NCI-H345 (cell line): ENCODE results near the gene BET1L.

Source experiments
- DNase-seq: peaks from one replicate; lab custom pipeline; 2025; lab: John Stamatoyannopoulos, UW

BET1L gene

DNA sequence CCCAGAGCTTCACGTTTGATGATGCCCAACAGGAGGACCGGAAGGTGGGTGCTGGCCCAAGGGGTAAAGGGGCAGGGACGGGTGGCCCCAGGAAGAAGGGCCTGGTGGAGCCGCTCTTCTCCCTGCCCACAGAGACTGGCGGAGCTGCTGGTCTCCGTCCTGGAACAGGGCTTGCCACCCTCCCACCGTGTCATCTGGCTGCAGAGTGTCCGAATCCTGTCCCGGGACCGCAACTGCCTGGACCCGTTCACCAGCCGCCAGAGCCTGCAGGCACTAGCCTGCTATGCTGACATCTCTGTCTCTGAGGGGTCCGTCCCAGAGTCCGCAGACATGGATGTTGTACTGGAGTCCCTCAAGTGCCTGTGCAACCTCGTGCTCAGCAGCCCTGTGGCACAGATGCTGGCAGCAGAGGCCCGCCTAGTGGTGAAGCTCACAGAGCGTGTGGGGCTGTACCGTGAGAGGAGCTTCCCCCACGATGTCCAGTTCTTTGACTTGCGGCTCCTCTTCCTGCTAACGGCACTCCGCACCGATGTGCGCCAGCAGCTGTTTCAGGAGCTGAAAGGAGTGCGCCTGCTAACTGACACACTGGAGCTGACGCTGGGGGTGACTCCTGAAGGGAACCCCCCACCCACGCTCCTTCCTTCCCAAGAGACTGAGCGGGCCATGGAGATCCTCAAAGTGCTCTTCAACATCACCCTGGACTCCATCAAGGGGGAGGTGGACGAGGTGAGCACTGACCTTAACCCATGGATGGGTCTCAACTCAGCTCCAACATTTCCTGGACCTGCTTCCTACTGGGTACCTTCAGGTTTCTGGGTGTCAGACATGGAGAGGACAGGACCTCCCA lies 2.3 kb upstream of the BET1L start:
- DNase-seq = no peak

DNA sequence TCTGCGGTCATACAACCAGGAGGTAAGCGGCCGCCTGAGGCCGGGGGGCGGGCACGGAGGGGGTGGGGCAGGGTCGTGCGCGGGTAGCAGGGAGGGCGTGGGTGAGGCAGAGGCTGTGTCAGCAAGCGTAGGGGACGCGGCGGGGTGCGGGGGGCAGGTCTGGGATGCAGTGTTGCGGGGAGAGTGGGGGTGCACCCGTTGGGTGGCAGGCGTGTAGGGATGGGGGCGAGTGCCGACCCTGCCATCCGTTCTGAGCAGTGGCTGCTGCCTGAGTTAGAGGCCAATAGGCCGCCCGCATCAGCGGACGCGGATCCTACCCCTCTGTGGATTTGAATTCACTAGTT lies 1.7 kb upstream of the BET1L start:
- DNase-seq = no peak

DNA sequence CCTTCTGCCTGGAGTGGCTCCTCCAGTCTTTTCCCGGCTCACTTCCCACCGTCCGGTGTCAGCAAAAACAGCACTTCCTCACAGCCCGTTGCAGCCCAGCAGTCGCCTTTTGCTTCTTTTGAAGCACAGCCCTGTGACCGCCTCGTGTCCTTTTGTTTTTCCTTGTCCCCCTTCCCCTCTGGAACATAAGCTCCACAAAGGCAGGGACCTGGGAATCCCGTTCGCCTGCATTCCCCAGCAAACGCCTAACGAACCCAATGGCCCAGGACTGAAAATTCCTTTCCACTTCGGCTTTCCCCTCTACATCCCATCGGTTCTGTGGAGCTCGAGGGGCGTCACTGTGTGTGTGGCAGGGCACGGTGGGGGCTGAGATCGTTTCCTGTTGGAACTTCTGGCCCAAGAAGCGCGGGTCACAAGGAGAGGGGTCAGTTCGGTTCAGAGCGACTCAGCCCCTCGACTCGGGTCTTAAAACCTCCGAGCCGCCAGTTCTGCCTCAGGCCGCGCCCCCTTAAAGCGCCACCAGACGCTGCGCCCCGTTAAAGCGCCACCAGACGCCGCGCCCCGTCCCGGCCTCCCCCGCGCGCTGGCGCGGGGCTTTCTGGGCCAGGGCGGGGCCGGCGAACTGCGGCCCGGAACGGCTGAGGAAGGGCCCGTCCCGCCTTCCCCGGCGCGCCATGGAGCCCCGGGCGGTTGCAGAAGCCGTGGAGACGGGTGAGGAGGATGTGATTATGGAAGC lies 1.1 kb upstream of the BET1L start:
- peak; percentile 71 for DNase-seq

GRCh38 chr11:207863-208180 lies 623 bp upstream of the BET1L start:
- DNase-seq = no peak

GRCh38 chr11:206526-207207 lies 532 bp downstream of the BET1L start:
- DNase-seq = no peak

GRCh38 chr11:206002-206384 lies 1.2 kb downstream of the BET1L start:
- DNase-seq = no peak

DNA sequence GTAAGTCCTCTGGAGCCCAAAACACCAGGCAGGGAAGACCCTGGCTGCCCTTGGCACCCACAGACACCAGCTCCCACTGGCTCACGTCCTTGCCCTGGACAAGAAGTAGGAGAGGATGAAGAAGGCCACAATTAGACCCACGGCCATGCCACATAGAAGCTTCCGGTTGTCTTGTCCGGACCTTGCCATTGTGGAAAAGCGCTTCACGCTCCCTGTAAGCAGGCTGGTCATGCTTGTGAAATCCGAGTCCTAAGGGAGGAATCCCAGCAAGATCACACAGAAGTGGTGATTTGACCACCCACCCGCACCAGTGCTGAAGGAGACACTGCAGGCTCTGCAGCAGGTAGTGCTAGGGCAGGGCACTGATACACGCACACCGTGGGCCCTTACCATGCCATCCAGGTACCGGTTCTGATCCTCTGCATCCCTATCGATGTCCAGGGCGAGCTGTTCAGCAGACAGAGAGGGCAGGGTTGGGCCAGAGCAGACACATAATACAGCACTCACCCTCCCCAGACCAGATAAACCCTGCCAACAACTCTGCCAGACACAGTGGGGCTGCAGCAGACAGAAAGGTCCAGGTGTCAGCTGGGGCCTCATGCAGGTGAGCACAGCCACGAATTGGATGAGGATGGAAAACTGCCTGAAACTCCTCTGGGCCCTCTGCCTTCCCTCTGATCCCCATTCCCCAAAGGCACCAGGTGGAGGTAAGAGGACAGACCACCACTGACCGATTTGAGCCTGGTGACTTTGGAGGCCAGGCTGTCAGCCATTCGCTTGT lies 1.8 kb downstream of the BET1L start:
- no peak for DNase-seq

DNA sequence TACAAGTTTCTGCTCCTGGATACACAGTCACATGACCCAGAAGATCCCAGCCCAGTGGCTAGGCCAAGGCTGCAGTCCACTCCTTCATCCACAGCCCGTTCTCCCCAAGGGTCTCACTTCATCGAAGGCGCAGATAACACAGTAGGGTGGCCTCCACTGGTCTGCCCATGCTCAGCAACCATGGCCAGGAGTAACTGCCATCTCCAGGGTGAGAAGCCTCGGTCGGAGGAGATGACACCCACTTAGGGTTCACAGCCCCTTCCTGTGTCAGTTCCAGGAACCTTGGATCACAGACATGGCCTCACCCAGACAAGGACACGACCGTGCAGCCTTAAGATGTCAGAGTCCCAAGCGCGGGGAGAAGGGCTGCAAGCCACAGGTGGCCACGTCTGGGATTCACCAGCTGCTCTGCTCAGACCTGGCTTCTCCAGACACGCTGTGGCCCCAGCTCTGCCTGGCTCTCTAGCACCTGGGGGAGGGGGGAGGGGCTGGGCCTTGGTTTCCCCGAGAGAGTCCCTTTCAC lies 2.6 kb downstream of the BET1L start:
- DNase-seq = no peak

DNA sequence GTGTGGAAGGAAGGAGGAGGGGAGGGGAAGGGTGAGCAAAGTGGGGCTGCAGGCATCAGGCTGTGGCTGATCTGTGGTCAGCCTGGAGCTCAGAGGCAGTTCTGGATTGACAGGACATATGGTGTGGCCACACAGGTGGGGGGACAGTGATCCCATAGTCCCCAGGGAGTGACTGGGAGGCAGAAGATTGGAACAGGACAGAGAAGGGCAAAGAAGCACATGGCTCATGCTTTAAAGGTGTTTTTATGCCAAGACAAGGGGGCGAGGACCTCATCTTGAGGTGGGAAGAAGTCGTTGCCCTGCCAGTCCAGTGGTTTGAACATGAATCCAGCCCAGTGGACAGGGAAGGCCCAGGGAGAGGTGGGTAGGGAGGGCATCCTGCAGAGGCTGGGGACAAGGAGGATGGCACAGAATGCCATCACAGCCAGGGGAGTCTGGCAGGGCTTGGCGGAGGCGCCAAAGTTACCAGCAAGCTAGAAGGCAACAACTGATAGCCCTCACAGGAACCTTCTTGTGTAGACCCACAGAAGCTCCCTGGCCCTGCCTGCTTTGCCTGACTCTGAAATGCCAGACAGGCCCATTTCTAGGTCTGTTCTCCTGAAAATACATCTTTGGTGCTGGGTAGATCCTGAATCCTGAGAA lies 3.1 kb downstream of the BET1L start:
- no peak for DNase-seq

DNA sequence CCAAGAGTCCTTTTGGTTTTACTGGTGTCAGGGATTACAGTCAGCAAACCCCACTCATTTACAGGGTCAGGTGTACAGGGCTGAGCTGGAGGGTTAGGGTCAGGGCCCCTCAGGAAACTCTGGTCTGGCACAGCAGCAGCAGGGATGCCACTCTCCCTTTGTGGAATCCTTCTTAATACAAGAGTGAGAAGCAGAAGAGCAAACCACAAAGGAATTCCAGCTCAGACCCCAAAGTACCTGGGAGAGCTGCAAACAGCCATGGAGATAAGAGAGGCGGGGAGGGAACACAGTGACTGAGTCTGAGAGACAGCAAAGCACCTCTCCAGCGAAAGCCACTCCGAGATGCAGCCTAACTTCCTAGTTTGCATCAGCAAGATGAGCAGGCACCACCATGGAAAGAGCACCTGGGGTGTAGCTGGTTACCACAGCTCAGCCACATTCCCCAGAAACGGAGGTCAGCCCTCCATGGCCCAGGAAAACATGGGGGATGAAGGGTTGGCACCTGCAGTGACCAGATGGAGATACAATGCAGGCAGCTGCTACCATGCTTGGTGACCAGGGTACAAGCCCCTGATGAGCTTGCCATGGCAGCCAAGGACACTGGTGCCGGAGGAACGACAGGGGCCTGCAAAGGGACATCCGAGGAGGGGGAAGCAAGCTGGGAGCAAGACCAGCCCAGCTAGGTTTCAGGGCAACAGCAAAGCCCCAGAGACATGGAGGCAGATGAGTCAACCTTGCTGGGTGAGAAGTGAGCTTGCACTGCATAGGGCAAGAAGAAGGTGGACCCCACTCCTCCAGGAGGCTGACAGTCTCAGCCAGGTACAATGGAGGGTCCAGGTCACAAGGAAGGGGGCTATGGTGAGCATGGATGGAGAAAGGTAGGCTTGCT lies 3.9 kb downstream of the BET1L start:
- DNase-seq = no peak

- DNase-seq = no peak
Observed at GRCh38 chr11:202490-202889, 4.7 kb downstream of the BET1L start.

DNA sequence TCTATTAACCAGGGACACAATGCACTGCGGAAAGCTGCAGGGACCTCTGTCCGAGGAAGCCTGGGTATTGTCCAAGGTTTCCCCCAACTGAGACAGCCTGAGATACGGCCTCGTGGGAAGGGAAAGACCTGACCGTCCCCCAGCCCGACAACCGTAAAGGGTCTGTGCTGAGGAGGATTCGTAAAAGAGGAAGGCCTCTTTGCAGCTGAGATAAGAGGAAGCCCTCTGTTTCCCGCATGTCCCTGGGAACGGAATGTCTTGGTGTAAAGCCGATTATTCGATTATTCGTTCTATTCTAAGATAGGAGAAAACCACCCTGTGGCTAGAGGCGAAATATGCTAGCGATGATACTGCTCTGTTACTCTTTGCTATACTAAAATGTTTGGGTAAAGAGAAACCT lies 5.2 kb downstream of the BET1L start:
- no peak for DNase-seq

GRCh38 chr11:200224-201003 lies 6.8 kb downstream of the BET1L start:
- no peak for DNase-seq

DNA sequence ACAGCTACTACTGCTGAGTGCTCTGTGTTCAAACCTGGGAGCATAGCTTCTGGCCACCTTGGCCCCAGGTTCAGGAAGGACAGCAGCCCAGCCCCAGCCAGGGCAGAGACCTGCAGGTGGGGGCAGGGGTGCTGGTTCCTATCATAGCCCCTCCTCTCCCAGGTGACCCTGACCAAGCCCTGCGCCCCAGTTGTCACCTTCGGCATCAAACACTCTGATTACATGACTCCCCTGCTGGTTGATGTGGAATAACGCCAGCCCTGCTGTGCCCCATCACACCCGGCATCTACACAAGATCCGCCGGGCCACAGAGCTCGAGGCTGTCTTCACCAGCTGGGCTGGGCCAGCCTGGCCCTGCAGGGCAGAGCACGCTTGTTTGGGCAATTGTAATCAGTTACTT lies 7.4 kb downstream of the BET1L start:
- no peak for DNase-seq

- DNase-seq = no peak
Observed at GRCh38 chr11:199004-199581, 8.1 kb downstream of the BET1L start.

- DNase-seq = no peak
Observed at GRCh38 chr11:198236-198806, 8.9 kb downstream of the BET1L start.

GRCh38 chr11:197741-198235 lies 9.4 kb downstream of the BET1L start:
- DNase-seq = no peak

DNA sequence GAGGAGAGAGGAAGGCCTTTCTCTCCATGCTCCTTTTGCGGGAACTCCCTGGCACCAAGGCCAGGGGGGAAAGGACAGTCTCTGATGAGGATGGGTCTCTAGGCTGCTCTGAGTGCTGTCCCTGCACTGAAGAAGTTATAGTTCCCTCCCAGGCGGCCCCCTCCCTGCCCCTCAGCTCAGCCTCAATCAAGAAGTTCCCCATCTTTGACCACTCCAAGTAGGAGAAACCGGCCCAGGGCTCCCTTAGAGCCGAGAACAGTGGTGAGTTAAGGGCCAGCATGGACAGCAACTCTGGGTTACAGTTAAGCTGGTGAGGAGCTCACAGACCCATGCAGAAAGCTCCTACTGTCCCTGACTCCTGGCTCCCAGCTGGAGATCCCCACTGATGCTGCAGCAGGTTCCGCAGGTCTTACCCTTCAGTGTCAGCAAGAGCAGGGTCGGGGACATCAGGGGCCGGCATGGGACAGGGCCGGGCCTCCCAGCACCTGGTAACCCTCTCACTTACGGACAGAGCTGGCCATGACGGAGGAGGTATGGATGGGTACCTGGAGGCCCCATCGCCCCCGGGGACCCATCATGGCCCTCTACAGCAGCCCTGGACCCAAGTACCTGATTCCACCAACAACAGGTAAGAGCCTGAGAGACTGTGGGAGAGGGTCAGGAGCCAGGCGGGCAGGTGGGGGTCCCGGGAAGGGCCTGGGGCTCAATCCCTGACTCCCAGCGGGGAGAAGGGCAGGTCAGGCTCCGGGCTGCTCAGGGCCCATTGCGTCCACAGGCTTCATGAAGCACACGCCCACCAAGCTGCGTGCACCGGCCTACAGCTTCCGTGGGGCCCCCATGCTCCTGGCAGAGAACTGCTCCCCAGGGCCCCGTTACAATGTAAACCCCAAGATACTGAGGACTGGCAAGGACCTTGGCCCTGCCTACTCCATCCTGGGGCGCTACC lies 10.1 kb downstream of the BET1L start:
- DNase-seq = no peak
